HG03439 (cell line): ENCODE results near the gene FTO.

Source experiments
- ATAC-seq: cut with Tn5 transposase; IDR thresholded peaks from one replicate; pipeline ENCODE4 v1.9.1; 2021; ENCODE audit warnings: mild to moderate bottlenecking, moderate library complexity; ENCODE audit not compliant: unreplicated experiment

The FTO gene

GRCh38 chr16:53922807-53923571 is 219.0 kb downstream of the FTO start:
- ATAC-seq = no peak

- ATAC-seq = no peak
Measured at GRCh38 chr16:53924331-53925106, 220.6 kb downstream of the FTO start.

DNA sequence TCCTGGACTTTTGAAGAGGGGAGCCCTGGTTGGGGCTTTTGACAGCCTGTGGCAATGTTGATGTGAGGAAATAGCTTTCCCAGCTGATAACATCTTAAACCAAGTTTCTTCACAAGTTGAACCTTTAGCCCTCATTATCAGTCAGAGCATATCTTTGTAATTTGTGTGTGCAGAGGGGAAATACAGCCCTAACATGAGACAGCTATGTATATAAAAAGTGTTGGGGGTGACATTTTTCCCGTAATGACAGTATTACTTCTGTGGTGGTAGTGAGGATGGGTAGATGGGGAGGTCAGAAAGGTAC is 221.1 kb downstream of the FTO start:
- no peak for ATAC-seq

DNA sequence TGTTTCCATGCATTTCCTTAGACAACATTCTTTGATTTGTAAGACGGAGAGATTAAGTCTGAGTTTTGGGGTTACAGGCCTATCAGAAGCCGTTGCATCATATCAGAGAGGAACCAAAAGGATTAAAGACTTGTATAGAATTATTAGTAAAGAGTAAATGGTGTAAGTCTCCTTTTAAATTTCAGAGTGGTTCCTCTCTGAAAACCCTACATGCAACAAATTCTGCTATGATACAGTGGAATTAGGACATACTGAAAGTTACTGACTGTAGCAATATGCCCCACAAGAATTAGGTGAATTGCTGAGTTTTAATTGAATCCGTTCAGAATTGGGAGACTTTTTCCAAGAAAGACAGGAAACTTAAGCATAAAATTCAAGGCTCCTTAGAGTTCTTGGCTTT is 221.6 kb downstream of the FTO start:
- ATAC-seq = no peak

DNA sequence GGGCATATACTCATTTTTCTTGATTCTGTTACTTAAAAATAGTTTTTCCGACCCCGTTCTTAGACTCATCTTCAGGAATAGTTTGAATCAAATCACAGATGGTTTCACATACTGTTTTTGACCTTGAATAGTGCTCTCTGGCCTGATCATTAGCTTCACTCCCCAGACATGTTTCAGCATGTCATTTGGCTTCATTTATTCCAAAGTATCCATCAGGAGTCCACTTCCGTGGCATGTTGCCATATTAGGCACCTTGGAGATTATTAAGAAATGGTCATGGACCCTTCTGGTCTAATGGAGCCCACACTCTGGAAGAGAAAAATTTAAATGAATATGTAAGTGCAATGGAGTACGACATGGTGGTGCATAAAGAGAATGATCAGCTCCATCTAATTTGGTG is 222.3 kb downstream of the FTO start:
- ATAC-seq = no peak

GRCh38 chr16:53932975-53933374 is 229.0 kb downstream of the FTO start:
- ATAC-seq = no peak

GRCh38 chr16:53933407-53933806 is 229.5 kb downstream of the FTO start:
- ATAC-seq = no peak

DNA sequence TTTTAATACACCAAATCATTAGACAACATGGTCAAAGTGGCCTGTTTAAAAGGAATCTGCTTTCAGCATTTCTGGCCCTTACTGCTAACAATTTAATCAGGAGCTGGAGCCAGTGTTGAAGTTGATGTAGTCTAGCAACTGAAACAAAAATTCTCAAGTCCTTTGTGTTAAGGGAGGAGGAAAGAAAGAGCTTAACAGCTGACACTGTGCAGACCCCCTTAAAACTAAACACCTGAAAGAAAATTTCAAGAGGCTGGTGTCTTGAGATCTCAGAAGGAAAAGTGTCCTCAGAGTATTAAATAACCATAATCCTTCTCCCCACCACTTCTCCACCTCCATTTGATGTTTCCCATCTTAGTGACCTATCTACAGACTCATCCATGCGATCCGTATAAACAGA is 232.1 kb downstream of the FTO start:
- no peak for ATAC-seq

- ATAC-seq = no peak
Measured at GRCh38 chr16:53936529-53936928, 232.6 kb downstream of the FTO start.

DNA sequence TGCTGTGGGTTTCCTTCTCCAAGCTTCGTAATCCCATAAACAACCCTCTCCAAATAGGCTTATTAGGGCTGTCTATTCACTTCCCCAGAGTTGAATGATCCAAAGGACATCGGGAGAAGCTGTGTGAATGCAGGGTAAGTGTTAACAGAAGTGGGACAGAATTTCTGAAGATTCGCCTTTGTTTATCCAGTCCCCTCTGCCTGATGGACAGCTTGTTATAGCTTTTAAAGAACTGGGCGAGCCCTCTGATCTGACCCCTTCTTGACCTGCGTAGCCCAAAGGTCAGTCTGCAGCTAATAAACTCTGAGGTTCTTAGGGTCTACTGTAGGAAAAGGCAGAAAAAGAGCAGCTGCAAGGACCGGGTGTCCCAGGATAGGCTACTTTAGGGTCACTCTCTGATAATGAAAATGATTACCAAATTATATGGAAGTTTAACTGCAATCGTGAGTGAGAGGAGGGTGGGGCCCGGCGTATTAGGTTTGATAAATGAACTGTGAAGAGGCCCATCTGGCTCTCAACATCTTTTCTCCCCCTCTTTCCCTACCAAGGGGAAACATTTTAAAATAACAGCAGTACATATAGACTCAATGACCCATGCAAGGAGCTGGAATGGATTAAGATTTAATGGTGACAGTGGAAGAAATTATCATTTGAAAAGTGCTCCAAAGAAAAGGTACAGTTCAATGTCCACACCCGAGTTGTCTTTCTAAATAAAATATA is 233.4 kb downstream of the FTO start:
- ATAC-seq = no peak

- ATAC-seq = no peak
Measured at GRCh38 chr16:53944025-53944424, 240.1 kb downstream of the FTO start.

DNA sequence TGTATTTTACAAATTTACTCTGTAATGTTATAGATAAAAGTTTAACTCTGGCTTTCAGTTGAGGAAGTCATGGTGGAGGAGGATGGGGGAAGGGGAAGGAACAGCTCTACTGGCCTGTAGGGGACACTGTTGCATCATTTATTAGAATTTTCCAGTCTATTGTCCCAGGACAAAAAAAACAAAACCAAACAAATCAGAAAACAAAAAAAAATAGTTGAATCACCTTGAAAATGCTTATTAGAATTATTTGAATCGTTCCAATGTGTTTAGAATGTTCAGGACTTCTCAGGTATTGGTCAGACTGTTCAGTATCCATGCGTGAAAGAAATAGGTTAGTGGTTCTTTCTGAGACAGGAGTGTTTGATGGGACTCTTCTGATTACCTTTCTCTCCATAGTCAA is 242.0 kb downstream of the FTO start:
- ATAC-seq = no peak

DNA sequence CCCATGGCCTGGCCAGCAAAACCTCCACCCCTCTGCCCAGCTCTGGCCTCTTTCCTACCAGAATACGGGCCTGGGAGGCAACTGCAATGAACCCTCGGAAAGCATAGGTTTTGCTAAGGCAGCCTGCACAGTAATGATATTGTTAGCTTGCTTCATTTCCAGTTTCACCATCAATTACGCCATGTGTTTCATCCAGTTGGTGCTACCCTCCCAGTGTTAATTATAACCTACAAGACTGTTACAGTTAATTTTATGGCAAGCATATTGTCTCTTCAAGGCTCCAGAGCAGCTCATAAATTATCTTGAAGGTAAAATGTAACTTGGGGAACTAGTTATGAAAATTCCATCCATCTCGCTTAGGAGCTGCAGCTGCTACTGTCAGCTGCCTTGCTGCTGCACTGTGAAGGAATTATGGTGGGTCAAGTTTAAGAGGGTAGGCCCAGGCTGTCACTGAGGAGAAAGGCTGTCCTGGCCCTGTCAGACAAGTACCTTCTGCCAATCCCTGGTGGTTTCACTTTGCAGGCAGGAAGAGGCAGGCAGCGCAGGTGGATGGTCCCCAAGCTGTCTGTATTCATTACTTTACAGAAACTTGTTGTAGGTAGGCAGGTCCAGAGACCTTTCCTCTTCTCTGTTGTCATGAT is 242.9 kb downstream of the FTO start:
- no peak for ATAC-seq

DNA sequence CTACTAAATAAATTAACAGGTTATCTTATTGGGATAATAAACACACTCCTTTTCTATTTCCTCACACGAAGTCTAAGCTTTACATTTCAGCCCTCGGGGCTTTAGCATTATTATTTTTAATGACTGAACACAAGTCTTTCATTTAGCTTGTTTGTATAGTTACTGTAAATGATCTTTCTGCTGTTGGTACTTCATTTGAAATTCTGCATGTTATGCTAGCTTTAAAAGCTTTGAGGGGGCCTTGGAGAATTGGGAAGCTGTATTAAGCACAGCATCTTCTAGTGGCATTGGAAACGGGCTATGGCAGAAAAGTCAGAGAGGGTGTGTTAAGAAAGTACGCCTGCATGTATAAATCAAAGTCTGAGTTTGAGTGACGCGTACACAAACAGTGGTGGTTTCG is 243.7 kb downstream of the FTO start:
- ATAC-seq = no peak

- no peak for ATAC-seq
Measured at GRCh38 chr16:53948326-53948725, 244.4 kb downstream of the FTO start.

GRCh38 chr16:53948734-53949430 is 244.9 kb downstream of the FTO start:
- ATAC-seq = no peak

GRCh38 chr16:53949715-53950410 is 245.9 kb downstream of the FTO start:
- ATAC-seq = peak; percentile 72

- no peak for ATAC-seq
Measured at GRCh38 chr16:53950677-53951076, 246.7 kb downstream of the FTO start.

DNA sequence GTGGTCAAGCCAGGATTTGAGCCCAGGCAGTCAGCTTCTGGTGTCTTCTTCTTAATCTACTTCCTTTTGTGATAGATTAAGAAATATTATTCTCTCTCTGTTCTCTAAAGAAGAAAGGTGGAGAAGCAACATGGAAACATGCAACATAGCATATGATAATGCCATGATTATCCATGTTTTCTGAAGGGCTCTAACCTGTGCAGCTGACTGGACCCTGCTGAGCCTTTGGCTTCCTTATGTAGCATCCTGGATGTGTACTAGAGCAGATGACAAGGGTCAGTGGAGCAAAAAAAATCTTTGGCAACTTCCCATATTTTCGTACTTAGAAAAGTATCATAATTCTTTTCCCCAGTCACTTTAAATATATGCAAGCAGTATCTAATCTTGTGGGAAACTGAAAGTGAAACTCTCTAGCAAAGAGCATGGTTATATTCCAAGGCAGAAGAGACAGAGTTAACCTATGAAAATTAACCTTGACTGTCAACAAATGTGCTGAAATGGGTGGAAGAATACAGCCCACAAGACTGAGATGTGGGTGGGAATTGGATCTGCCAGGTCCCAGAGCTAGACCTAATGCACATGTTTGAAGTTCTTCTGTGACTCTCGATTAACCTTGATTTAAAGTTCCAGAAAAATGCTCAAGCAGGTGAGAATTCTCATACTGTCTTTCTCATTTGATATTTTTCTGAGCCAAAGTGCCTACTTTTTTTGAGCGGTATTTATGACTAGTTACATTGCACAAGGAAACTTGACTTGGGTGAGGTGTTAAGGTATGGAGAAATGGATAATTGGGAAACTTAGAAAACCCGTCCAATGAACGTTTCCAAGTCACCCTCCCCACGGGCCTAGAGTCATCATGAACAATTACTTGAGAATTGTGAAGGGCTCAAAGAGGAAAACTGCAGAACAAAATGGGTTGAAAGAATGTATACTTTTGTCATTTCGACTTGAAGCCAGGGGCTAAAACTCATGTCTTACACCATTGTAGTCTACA is 248.6 kb downstream of the FTO start:
- ATAC-seq = no peak
